K562 (cell line): Measurements from ENCODE around the gene ANXA9. TPM values are rescaled to one million over a fixed set of nuclear protein-coding genes. Genes with fewer than 3 reads are reported as not detected.
A peak's percentile ranks its signal among the peaks of the same experiment; 100 is the strongest.

Experiments
- ATAC-seq: fragments of 200-7000 bp; cut with Tn5 transposase; 3 replicates; pipeline ENCODE4 v1.9.1; 2020; ENCODE audit warnings: moderate library complexity
- BruUV-seq: library from RNA; stranded (reverse); fragments of 400-500 nt; replicated peaks from 2 replicates; lab custom pipeline; 2021; lab: Mats Ljungman, UMichigan
- CTCF ChIA-PET: fragments of 300-600 bp; formaldehyde crosslinking; extraction: SDS; loops from one replicate; lab custom pipeline; 2021; ENCODE audit warnings: low intra/inter-chr PET ratio; lab: Yijun Ruan, JAX
- POLR2A ChIA-PET: fragments of 300-600, 350-650 bp; sonication (Branson Sonifier 250); formaldehyde crosslinking; extraction: SDS; loops from one replicate; lab custom pipeline; 2021; ENCODE audit warnings: antibody characterized with exemption, inconsistent platforms; lab: Yijun Ruan, JAX
- DNase-seq, 4 experiments: peaks; one replicate each; pipeline versions ENCODE4 v3.0.0 to v3.0.0-alpha.2; 2011 to 2018; ENCODE audit warnings: low spot score in 3 of 4, mixed read lengths in 3 of 4; ENCODE audit errors: extremely low read depth in 1 of 4
- FAIRE-seq: peaks from 2 replicates; lab custom pipeline; 2011; peaks lifted over from hg19 to GRCh38; lab: Jason Lieb, UNC
- H2AFZ ChIP-seq: 2 replicates; pipeline ENCODE4 v1.6.0; 2011; ENCODE audit warnings: low read depth, low read length, control low read depth, inconsistent platforms
- H3K27ac ChIP-seq: fragments of 200-600 bp; 3 replicates; pipeline ENCODE4 v1.8.0; 2011; ENCODE audit warnings: low read depth, mild to moderate bottlenecking, control low read depth, inconsistent platforms, low read length, moderate library complexity, mixed read lengths; ENCODE audit errors: extremely low read depth
- H3K27me3 ChIP-seq, 2 experiments: fragments of 300-600 bp in 1 of 2; 2 replicates in 1 of 2; 3 replicates in 1 of 2; pipeline versions ENCODE4 v1.6.0 to v1.8.0; 2011; ENCODE audit warnings: inconsistent platforms in 2 of 2, low read length in 2 of 2, mild to moderate bottlenecking in 1 of 2, mixed read lengths in 1 of 2, moderate library complexity in 1 of 2; ENCODE audit not compliant: control insufficient read depth in 2 of 2, insufficient read depth in 2 of 2
- H3K36me3 ChIP-seq: fragments of 300-600 bp; 3 replicates; pipeline ENCODE4 v1.8.0; 2011; ENCODE audit warnings: mild to moderate bottlenecking, low read length, inconsistent platforms; ENCODE audit not compliant: control insufficient read depth, insufficient read depth
- H3K4me1 ChIP-seq, 2 experiments: fragments of 200-600 bp in 1 of 2; replicated peaks in 1 of 2; 2 replicates in 1 of 2; 3 replicates in 1 of 2; pipeline versions ENCODE4 v1.5.1 to v1.8.0; 2011; ENCODE audit warnings: inconsistent platforms in 2 of 2, low read length in 2 of 2, mild to moderate bottlenecking in 1 of 2, mixed read lengths in 1 of 2, moderate library complexity in 1 of 2; ENCODE audit not compliant: control insufficient read depth in 2 of 2, insufficient read depth in 2 of 2
- H3K4me2 ChIP-seq: 2 replicates; pipeline ENCODE4 v1.6.1; 2011; ENCODE audit warnings: low read length, control low read depth, inconsistent platforms, mixed read lengths; ENCODE audit not compliant: insufficient read depth
- H3K4me3 ChIP-seq: fragments of 200-600 bp; sonication (generic), shearing (Covaris generic); 2 replicates; pipeline ENCODE4 v1.5.1; 2016; ENCODE audit warnings: control low read depth, inconsistent platforms
- H3K79me2 ChIP-seq: fragments of 200-600 bp; 3 replicates; pipeline ENCODE4 v1.8.0; 2011; ENCODE audit warnings: low read length, inconsistent platforms; ENCODE audit not compliant: control insufficient read depth, insufficient read depth
- H3K9ac ChIP-seq, 2 experiments: 2 replicates each; pipeline versions ENCODE4 v1.6.0 to v1.6.1; 2011; ENCODE audit warnings: low read depth in 2 of 2, low read length in 2 of 2, control low read depth in 1 of 2, inconsistent platforms in 1 of 2, mild to moderate bottlenecking in 1 of 2, mixed read lengths in 1 of 2; ENCODE audit not compliant: insufficient read depth in 1 of 2
- H3K9me1 ChIP-seq: one replicate; pipeline ENCODE4 v1.6.0; 2011; ENCODE audit warnings: inconsistent platforms, mild to moderate bottlenecking, low read length, moderate library complexity; ENCODE audit not compliant: control insufficient read depth, insufficient read depth
- H3K9me3 ChIP-seq: replicated peaks from 2 replicates; pipeline ENCODE4 v1.5.1; 2011; ENCODE audit warnings: low read depth, low read length, inconsistent platforms; ENCODE audit not compliant: control insufficient read depth, insufficient read depth
- H4K20me1 ChIP-seq: replicated peaks from 2 replicates; pipeline ENCODE4 v1.6.1; 2011; ENCODE audit warnings: low read length, inconsistent platforms, mixed read lengths; ENCODE audit not compliant: control insufficient read depth, insufficient read depth
- CBX2 ChIP-seq: fragments of 200-600 bp; sonication (generic); IDR thresholded peaks from one replicate; pipeline ENCODE4 v1.6.1; 2012; ENCODE audit warnings: mild to moderate bottlenecking, low read length, inconsistent platforms; ENCODE audit not compliant: insufficient read depth, poor library complexity, severe bottlenecking
- PHF8 ChIP-seq: fragments of 200-600 bp; sonication (generic); IDR thresholded peaks from 2 replicates; pipeline ENCODE4 v1.6.1; 2012; ENCODE audit warnings: mixed run types, mild to moderate bottlenecking, inconsistent platforms, low read length, moderate library complexity, borderline replicate concordance
- POU5F1 ChIP-seq: fragments of 150-350 bp; IDR thresholded peaks from 2 replicates; pipeline ENCODE4 v1.6.1; 2014; ENCODE audit warnings: borderline replicate concordance, low read length, low read depth, mild to moderate bottlenecking; ENCODE audit not compliant: partially characterized antibody
- ZNF165 ChIP-seq: fragments of 250-450 bp; sonication (Bioruptor Pico); IDR thresholded peaks from 2 replicates; pipeline ENCODE4 v1.4.0; 2020; ENCODE audit warnings: borderline replicate concordance
- ZNF584 ChIP-seq: fragments of 200-800 bp; sonication (Bioruptor generic); IDR thresholded peaks from 2 replicates; pipeline ENCODE4 v1.6.1; 2016; ENCODE audit warnings: low read depth, mild to moderate bottlenecking, missing genetic modification characterization, missing compliant biosample characterization
- WGBS: fragments of 100-300 bp; shearing (Covaris generic); methylation state at CpG from one replicate; pipeline ENCODE4 v1.1.6; 2016; ENCODE audit warnings: low coverage, mixed read lengths; ENCODE audit not compliant: insufficient coverage; ENCODE audit errors: missing lambda C conversion rate; 5-methylcytosine and 5-hydroxymethylcytosine counted together
- in situ Hi-C: fragments of 300-500 bp; cut with MboI; formaldehyde crosslinking; loops from 4 replicates; pipeline ENCODE4 v1.15.0; 2018; ENCODE audit warnings: inconsistent platforms, mixed read lengths
- intact Hi-C: fragments of 100-400 bp; cut with micrococcal nuclease; formaldehyde crosslinking; loops from 2 replicates; pipeline ENCODE4 v1.14.2; 2022
- polyA plus RNA-seq, 8 experiments: library from polyadenylated mRNA; depleted of rRNA in 4 of 8; stranded (reverse) in 5 of 8; unstranded in 3 of 8; fragments of >200 nt; fragmentation: Nextera tagmentation in 2 of 8; fragmentation: Illumina TruSeq in 1 of 8; extraction: Ambion mirVana in 2 of 8; extraction: Trizol in 1 of 8; gene quantifications; 2 replicates each; pipeline versions ENCODE4 v1.2.1 to v1.2.3, GENCODE V29; 2011 to 2014; ENCODE audit warnings: inconsistent platforms in 1 of 8, missing spikeins in 1 of 8
- total RNA-seq, 7 experiments: library from RNA; depleted of rRNA in 6 of 7; stranded (reverse); fragments of >200 nt in 6 of 7; fragmentation: Illumina TruSeq in 2 of 7; extraction: Trizol in 2 of 7; gene quantifications; 2 replicates each; pipeline versions ENCODE4 v1.2.1 to v1.2.3, GENCODE V29; 2011 to 2021; ENCODE audit warnings: low replicate concordance in 1 of 7

ANXA9 gene
- total and polyA plus RNA-seq, 9 of the 15 experiments (the other 6 are each of a cell fraction or from before 2014, with no cell fraction given) = 0.24 to 1.6 (median 0.57) TPM

GRCh38 chr1:150999926-151000325 lies 17.8 kb downstream of the ANXA9 start:
- 95% methylated on average over 1 of the region's 2 CpGs for WGBS
- Histone ChIP-seq H3K27ac (peak overlapping the region; percentile 80), H3K9me1 (no peaks in the 10 kb centered on the region), H4K20me1 (no peaks in the 10 kb centered on the region), H3K9ac (peak overlapping the region; percentile 67 to 81; a peak in 2 of 4 replicates), H3K4me2 (peak overlapping the region; percentile 67; the same call in 1 of the 2 replicates), H3K9me3 (no peaks in the 10 kb centered on the region), H3K79me2 (peaks cover 1% of the 10 kb centered on the region; the same call in 1 of the 3 replicates), H3K27me3 (no peaks in the 10 kb centered on the region), H3K4me3 (no peak overlapping the region), H2AFZ (peak overlapping the region; percentile 88), H3K36me3 (peaks cover 11% of the 10 kb centered on the region; the same call in 2 of the 3 replicates)
- POLR2A ChIA-PET = interaction anchor here (0.7 to 1.8 kb wide), 6 partner anchors 10 to 764 kb away, joined by 3 to 7 read pairs (median 3); partner anchors contain the start of gene ANP32E
- DNase-seq (no peak), ATAC-seq (no peak), FAIRE-seq (no peak)
- intact Hi-C loops (loop anchor here (5.0 to 10.0 kb wide), 3 partner anchors 165 to 743 kb away; partner anchors contain the start of gene CA14), in situ Hi-C loops (loop anchor here (5.0 to 10.0 kb wide), 2 partner anchors 435 to 743 kb away; partner anchors contain the start of gene CA14)
- CTCF ChIA-PET = no interaction called here
- no TSS peak for BruUV-seq
- TF ChIP-seq ZNF584 (CRISPR knock-in tag) = peak; percentile 11; the same call in 1 of the 2 replicates
- no peak for TF ChIP-seq POU5F1
- TF ChIP-seq PHF8 = no peak
- TF ChIP-seq ZNF165 (CRISPR knock-in tag) = 0 out of 2 replicates have a peak, but pooled peaks have one; percentile 24
- no peak for TF ChIP-seq CBX2
- TF ChIP-seq, all 486 proteins: peak for 2
- peaks cover 46 to 49% of the 10 kb centered on the region in 2 experiments for H3K4me1 ChIP-seq
